Transverse colon (tissue), 4 donors: ENCODE data around the gene EDEM1.

Experiments
- POLR2A ChIP-seq: fragments of 450-650 bp; IDR thresholded peaks from one replicate; pipeline ENCODE4 v1.6.1; 2016; ENCODE audit warnings: antibody characterized with exemption, mild to moderate bottlenecking, moderate library complexity
- POLR2AphosphoS5 ChIP-seq, 3 donors: sonication (generic); formaldehyde crosslinking; IDR thresholded peaks; one replicate each; pipeline ENCODE4 v1.6.1; 2016; ENCODE audit warnings: antibody characterized with exemption in 3 of 3
- TF ChIP-seq, protein P1 (sequence below), 5 experiments: fragments of 200-600 bp in 3 of 5; fragments of 450-650 bp in 2 of 5; sonication (generic) in 3 of 5; IDR thresholded peaks; 1 replicate in 2 of 5; 2 replicates in 3 of 5; pipeline ENCODE4 v1.5.1; 2016 to 2017; ENCODE audit warnings: antibody characterized with exemption in 5 of 5, inconsistent platforms in 3 of 5, mild to moderate bottlenecking in 2 of 5, moderate library complexity in 1 of 5

DNA sequence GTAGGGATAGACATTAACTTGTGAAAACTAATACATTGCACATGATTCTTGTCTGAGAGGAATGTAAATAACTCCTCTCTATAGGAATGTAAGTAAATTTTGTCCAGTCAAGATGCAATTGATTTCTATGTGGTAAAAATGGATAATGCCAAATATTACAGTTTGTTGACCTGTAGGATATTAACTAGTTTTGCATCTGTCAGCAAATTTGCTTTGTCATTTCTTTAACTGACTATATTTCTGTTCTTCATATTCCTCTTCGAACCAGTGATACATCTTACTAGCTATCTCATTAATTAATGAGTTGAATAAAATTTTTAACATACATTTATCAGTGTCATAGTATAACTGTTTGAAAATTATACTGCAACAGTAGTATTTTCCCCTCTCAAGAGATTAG, 80.4 kb downstream of the EDEM1 start:
- TF ChIP-seq, protein P1, sequence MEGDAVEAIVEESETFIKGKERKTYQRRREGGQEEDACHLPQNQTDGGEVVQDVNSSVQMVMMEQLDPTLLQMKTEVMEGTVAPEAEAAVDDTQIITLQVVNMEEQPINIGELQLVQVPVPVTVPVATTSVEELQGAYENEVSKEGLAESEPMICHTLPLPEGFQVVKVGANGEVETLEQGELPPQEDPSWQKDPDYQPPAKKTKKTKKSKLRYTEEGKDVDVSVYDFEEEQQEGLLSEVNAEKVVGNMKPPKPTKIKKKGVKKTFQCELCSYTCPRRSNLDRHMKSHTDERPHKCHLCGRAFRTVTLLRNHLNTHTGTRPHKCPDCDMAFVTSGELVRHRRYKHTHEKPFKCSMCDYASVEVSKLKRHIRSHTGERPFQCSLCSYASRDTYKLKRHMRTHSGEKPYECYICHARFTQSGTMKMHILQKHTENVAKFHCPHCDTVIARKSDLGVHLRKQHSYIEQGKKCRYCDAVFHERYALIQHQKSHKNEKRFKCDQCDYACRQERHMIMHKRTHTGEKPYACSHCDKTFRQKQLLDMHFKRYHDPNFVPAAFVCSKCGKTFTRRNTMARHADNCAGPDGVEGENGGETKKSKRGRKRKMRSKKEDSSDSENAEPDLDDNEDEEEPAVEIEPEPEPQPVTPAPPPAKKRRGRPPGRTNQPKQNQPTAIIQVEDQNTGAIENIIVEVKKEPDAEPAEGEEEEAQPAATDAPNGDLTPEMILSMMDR (IDR thresholded peaks at IDR 0.05): no peak
- TF ChIP-seq POLR2A (no peak), POLR2AphosphoS5 (IDR thresholded peaks at IDR 0.05) (no peak)
